PC-9 (cell line): Measurements from ENCODE around the gene MYO3B. TPM values are rescaled to one million over a fixed set of nuclear protein-coding genes. Genes with fewer than 3 reads are reported as not detected.

ENCODE experiments used
- BruUV-seq: library from RNA; stranded (reverse); fragments of 400-500 nt; replicated peaks from 2 replicates; lab custom pipeline; 2021; lab: Mats Ljungman, UMichigan
- CTCF ChIA-PET: fragments of 300-600 bp; sonication (Branson Sonifier 250); formaldehyde crosslinking; loops from one replicate; lab custom pipeline; 2022; ENCODE audit warnings: antibody characterized with exemption; lab: Charles Lee
- POLR2A ChIA-PET: fragments of 300-600 bp; sonication (Branson Sonifier 250); formaldehyde crosslinking; loops from one replicate; lab custom pipeline; 2022; ENCODE audit warnings: antibody characterized with exemption; ENCODE audit not compliant: unreplicated experiment; lab: Charles Lee
- DNase-seq, 2 experiments: peaks; one replicate each; pipeline versions ENCODE4 v3.0.0 to v3.0.0-alpha.2; 2015 to 2022; ENCODE audit warnings: mixed read lengths in 1 of 2
- H2AFZ ChIP-seq: fragments of 200-600 bp; sonication (generic); 2 replicates; pipeline ENCODE4 v1.8.1; 2017; ENCODE audit warnings: antibody characterized with exemption
- H3F3A ChIP-seq: fragments of 200-600 bp; sonication (generic); 2 replicates; pipeline ENCODE4 v1.8.1; 2017; ENCODE audit warnings: antibody characterized with exemption, mild to moderate bottlenecking, low read depth; ENCODE audit not compliant: insufficient read depth
- H3K27ac ChIP-seq: fragments of 200-600 bp; sonication (generic); 2 replicates; pipeline ENCODE4 v1.6.1; 2016; ENCODE audit warnings: mixed run types
- H3K27me3 ChIP-seq: fragments of 200-600 bp; sonication (generic); 2 replicates; pipeline ENCODE4 v1.6.1; 2016; ENCODE audit warnings: low read depth, mixed run types; ENCODE audit not compliant: insufficient read depth
- H3K36me3 ChIP-seq: fragments of 200-600 bp; sonication (generic); 2 replicates; pipeline ENCODE4 v1.6.1; 2016; ENCODE audit warnings: low read depth, mixed run types
- H3K4me1 ChIP-seq: fragments of 200-600 bp; sonication (generic); replicated peaks from 2 replicates; pipeline ENCODE4 v1.6.1; 2016; ENCODE audit warnings: mixed run types; ENCODE audit not compliant: insufficient read depth
- H3K4me2 ChIP-seq: fragments of 200-600 bp; sonication (generic); 2 replicates; pipeline ENCODE4 v1.6.1; 2017; ENCODE audit warnings: mixed run types
- H3K4me3 ChIP-seq: fragments of 200-600 bp; sonication (generic); 2 replicates; pipeline ENCODE4 v1.6.1; 2016; ENCODE audit warnings: mixed run types
- H3K79me2 ChIP-seq: fragments of 200-600 bp; sonication (generic); 2 replicates; pipeline ENCODE4 v1.6.1; 2017; ENCODE audit warnings: low read depth, mixed run types
- H3K9me2 ChIP-seq: fragments of 200-600 bp; sonication (generic); 2 replicates; pipeline ENCODE4 v1.8.1; 2017; ENCODE audit warnings: mild to moderate bottlenecking; ENCODE audit not compliant: insufficient read depth
- H3K9me3 ChIP-seq: fragments of 200-600 bp; sonication (generic); 2 replicates; pipeline ENCODE4 v1.8.1; 2016; ENCODE audit warnings: low read depth; ENCODE audit not compliant: insufficient read depth
- H4K20me1 ChIP-seq: fragments of 200-600 bp; sonication (generic); 2 replicates; pipeline ENCODE4 v1.8.1; 2017; ENCODE audit not compliant: insufficient read depth
- EZH2 ChIP-seq: fragments of 200-600 bp; sonication (generic); IDR thresholded peaks from 2 replicates; pipeline ENCODE4 v1.8.0; 2017; ENCODE audit warnings: antibody characterized with exemption, low read depth
- intact Hi-C: fragments of 100-400 bp; cut with micrococcal nuclease; formaldehyde crosslinking; loops from one replicate; pipeline ENCODE4 v1.10.0; 2022; ENCODE audit not compliant: unreplicated experiment
- total RNA-seq: library from RNA; stranded (reverse); gene quantifications from 2 replicates; pipeline ENCODE4 v1.2.3, GENCODE V29; 2021
- TF ChIP-seq, protein P1 (sequence below): fragments of 200-600 bp; sonication (generic); conservative IDR thresholded peaks from 2 replicates; pipeline ENCODE4 v1.6.1; 2017; ENCODE audit warnings: mixed run types, antibody characterized with exemption, mild to moderate bottlenecking, moderate library complexity

The MYO3B gene
- total RNA-seq, 1 experiment from 2014 or later = 5.3 TPM

DNA sequence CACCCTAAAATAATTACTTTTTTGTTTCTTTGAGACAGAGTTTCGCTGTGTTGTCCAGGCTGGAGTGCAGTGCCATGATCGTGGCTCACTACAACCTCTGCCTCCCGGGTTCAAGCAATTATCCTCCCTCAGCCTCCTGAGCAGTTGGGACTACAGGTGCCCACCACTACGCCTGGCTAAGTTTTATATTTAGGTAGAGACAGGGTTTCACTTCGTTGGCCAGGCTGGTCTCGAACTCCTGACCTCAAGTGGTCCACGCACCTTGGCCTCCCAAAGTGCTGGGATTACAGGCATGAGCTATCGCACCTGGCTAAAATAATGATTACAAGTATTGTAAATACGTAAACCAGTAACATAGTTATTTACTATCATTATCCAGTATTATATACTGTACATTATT lies 279.8 kb downstream of the MYO3B start:
- Histone ChIP-seq H3K27ac (no peak overlapping the region), H4K20me1 (no peaks in the 10 kb centered on the region), H3K4me3 (no peak overlapping the region), H3K4me2 (no peak overlapping the region), H3K27me3 (no peaks in the 10 kb centered on the region), H3K4me1 (peaks cover 16% of the 10 kb centered on the region), H2AFZ (no peak overlapping the region), H3F3A (no peaks in the 10 kb centered on the region), H3K9me2 (no peaks in the 10 kb centered on the region), H3K79me2 (no peaks in the 10 kb centered on the region), H3K36me3 (no peaks in the 10 kb centered on the region), H3K9me3 (no peaks in the 10 kb centered on the region)
- DNase-seq = no peak
- no TSS peak for BruUV-seq
- CTCF ChIA-PET = interaction anchor here (0.5 kb wide), 1 partner anchor 309 kb away, joined by 9 read pairs; no protein-coding TSS in a partner anchor
- no peak for TF ChIP-seq EZH2
- TF ChIP-seq, protein P1, sequence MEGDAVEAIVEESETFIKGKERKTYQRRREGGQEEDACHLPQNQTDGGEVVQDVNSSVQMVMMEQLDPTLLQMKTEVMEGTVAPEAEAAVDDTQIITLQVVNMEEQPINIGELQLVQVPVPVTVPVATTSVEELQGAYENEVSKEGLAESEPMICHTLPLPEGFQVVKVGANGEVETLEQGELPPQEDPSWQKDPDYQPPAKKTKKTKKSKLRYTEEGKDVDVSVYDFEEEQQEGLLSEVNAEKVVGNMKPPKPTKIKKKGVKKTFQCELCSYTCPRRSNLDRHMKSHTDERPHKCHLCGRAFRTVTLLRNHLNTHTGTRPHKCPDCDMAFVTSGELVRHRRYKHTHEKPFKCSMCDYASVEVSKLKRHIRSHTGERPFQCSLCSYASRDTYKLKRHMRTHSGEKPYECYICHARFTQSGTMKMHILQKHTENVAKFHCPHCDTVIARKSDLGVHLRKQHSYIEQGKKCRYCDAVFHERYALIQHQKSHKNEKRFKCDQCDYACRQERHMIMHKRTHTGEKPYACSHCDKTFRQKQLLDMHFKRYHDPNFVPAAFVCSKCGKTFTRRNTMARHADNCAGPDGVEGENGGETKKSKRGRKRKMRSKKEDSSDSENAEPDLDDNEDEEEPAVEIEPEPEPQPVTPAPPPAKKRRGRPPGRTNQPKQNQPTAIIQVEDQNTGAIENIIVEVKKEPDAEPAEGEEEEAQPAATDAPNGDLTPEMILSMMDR = no peak
- POLR2A ChIA-PET = no interaction called here
- intact Hi-C loops = no loop called here

DNA sequence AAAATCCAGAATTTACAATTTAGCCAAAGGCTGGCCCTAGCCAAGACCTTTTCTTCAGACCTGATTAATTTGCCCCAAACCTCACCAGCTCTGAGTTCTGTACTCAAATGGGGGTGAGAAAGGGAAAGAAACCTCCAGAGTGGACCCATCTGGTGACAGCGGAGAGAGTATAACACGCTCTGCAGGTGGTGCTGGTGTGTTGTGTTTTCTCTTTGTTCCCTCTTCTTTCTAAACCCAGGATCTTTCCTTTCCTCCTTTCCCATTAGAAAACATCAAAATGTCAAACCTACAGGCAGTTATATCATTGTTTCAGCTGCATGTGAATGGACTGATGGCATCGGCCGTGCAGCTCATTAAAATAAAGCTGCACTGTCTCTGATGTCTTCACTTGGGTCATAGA lies 283.9 kb downstream of the MYO3B start:
- no peaks in the 10 kb centered on the region for H3K9me2 ChIP-seq
- no peaks in the 10 kb centered on the region for H3K36me3 ChIP-seq
- no peak for DNase-seq
- H2AFZ ChIP-seq = no peak overlapping the region
- H3K9me3 ChIP-seq = no peaks in the 10 kb centered on the region
- intact Hi-C loops = no loop called here
- POLR2A ChIA-PET = no interaction called here
- no peak overlapping the region for H3K4me3 ChIP-seq
- H3K79me2 ChIP-seq = no peaks in the 10 kb centered on the region
- no TSS peak for BruUV-seq
- H3K27ac ChIP-seq = no peak overlapping the region
- CTCF ChIA-PET = interaction anchor here (0.6 to 0.7 kb wide), 2 partner anchors 34 to 79 kb away, joined by 3 to 10 read pairs; no protein-coding TSS in a partner anchor
- H3K27me3 ChIP-seq = no peaks in the 10 kb centered on the region
- no peak overlapping the region for H3K4me2 ChIP-seq
- H3F3A ChIP-seq = no peaks in the 10 kb centered on the region
- no peak for TF ChIP-seq EZH2
- TF ChIP-seq, protein P1 = no peak
- H4K20me1 ChIP-seq = no peaks in the 10 kb centered on the region
- H3K4me1 ChIP-seq = peaks cover 14% of the 10 kb centered on the region

DNA sequence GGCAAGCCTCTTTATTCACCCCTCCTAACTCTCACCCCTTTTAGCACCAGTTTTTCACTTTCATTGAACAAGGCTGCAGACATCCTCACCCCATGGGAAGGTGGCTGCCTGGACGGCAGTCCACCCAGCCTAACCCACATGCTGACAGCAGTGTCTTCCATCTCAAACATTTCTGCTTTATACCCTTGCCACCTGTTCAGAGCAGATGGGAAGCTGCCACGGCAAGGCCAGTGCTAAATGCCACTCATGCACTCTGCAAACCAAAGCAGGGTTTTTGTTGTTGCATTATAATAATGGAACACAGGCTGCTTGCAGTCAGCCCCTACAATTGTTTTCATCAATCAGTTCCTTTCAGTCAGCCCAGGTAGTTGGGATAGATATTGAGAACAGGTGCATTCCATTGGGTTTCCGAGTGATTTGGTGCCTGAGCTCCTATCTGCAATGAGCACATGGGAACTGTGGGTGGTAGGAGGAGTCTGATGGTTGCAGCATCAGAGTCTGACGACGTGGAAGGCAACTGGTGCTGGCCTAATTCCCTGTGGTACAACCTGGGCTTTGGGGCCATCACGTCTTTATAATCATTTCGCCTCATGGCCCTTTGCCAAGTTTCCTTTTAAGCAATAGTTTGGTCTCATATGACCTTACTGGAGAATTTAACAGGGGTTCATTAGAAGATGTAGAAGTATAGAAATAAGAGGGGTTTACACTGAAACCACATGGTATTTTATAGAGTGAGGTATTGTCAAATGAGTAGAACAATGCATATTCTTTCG lies 284.7 kb downstream of the MYO3B start:
- TF ChIP-seq, protein P1 = no peak
- no peak for TF ChIP-seq EZH2
- H4K20me1 ChIP-seq = no peaks in the 10 kb centered on the region
- no peaks in the 10 kb centered on the region for H3K9me2 ChIP-seq
- DNase-seq = no peak
- H2AFZ ChIP-seq = no peak overlapping the region
- H3K9me3 ChIP-seq = no peaks in the 10 kb centered on the region
- H3K4me1 ChIP-seq = peaks cover 14% of the 10 kb centered on the region
- intact Hi-C loops = no loop called here
- no peaks in the 10 kb centered on the region for H3K27me3 ChIP-seq
- H3K79me2 ChIP-seq = no peaks in the 10 kb centered on the region
- no peaks in the 10 kb centered on the region for H3F3A ChIP-seq
- POLR2A ChIA-PET = no interaction called here
- CTCF ChIA-PET = interaction anchor here (0.6 kb wide), 1 partner anchor 33 kb away, joined by 3 read pairs; no protein-coding TSS in a partner anchor
- no peak overlapping the region for H3K4me3 ChIP-seq
- no peak overlapping the region for H3K27ac ChIP-seq
- H3K36me3 ChIP-seq = no peaks in the 10 kb centered on the region
- no peak overlapping the region for H3K4me2 ChIP-seq
- no TSS peak for BruUV-seq
